ENCODE data around the gene DHRS7. TPM values are rescaled to one million over a fixed set of nuclear protein-coding genes. Genes with fewer than 3 reads are reported as not detected.

Gene DHRS7
- total and polyA plus RNA-seq, 7 donors, result 239 to 743 (median 492) TPM

DNA sequence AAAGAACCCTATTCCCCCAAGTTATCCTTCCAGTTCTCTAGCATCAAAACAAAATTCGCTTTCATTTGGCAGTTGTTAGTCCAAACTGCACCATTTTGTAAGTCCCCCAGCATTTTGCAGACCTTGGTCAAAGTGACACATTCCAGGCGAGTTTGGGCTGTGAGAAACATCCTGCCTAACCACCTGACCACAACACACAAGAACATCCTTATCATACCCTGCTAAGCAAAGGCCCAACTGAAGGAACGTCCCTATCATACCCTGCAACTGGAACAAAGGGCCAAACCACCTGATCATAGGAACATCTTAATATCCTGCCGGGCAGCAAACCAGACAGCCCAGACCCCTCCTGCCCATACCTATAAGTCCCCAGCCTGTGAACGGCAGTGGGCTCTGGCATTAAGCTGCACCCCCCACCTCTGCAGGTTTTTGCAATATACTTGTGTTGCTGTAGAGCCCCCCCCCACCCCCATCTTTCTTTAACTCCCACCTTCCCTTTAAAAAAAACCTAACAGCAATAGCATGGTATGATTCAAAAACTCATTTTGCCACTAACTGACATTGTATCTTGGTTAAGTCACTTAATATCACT is 70.8 kb downstream of the DHRS7 start:
- DNase-seq (no peak), ATAC-seq (peak in 1 of 4 donors; percentile 13)
- Histone ChIP-seq H3K4me1 (peaks cover 39% of the 10 kb centered on the region), H3K9me3 (no peaks in the 10 kb centered on the region), H3K27ac (peak overlapping the region; percentile 97), H3K27me3 (ENCODE audit: insufficient read depth in 3 of 3, low read length in 2 of 3) (no peaks in the 10 kb centered on the region), H3K36me3 (ENCODE audit: insufficient read depth in 1 of 2, low read depth in 1 of 2) (peaks cover 3 to 5% of the 10 kb centered on the region in 2 donors), H3K4me3 (peak overlapping the region; percentile 87)
- WGBS, 3 donors, result 48 to 62% (median 58%) methylated on average over 5 of the region's 5 CpGs
- TF ChIP-seq, protein P1, sequence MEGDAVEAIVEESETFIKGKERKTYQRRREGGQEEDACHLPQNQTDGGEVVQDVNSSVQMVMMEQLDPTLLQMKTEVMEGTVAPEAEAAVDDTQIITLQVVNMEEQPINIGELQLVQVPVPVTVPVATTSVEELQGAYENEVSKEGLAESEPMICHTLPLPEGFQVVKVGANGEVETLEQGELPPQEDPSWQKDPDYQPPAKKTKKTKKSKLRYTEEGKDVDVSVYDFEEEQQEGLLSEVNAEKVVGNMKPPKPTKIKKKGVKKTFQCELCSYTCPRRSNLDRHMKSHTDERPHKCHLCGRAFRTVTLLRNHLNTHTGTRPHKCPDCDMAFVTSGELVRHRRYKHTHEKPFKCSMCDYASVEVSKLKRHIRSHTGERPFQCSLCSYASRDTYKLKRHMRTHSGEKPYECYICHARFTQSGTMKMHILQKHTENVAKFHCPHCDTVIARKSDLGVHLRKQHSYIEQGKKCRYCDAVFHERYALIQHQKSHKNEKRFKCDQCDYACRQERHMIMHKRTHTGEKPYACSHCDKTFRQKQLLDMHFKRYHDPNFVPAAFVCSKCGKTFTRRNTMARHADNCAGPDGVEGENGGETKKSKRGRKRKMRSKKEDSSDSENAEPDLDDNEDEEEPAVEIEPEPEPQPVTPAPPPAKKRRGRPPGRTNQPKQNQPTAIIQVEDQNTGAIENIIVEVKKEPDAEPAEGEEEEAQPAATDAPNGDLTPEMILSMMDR (IDR thresholded peaks at IDR 0.05), result no peak
- intact Hi-C loops (cut with DNase I), result loop anchor here (5.0 to 10.0 kb wide), 4 partner anchors 63 to 153 kb away; partner anchors contain the start of gene PPM1A (in 1 of the 2)

Other genes with a start within 250 kb of the DHRS7 start
- gene LRRC9, start 245.3 kb downstream of the DHRS7 start, total RNA-seq, result under 1 TPM in 2 of 4 donors, not detected in 2; 0.12 to 0.40 TPM
- gene LRRC9, start 245.3 kb downstream of the DHRS7 start, polyA plus RNA-seq, result under 1 TPM in 1 of 3 donors, not detected in 2; under 0.01 TPM
- 10 to 100 TPM; 24.4 to 41.4 (median 38.5) TPM for gene PCNX4, start 73.5 kb downstream of the DHRS7 start, total RNA-seq
- 10 to 100 TPM; 13.0 to 21.6 (median 20.1) TPM for gene PCNX4, start 73.5 kb downstream of the DHRS7 start, polyA plus RNA-seq
- gene PPM1A, start 83.8 kb upstream of the DHRS7 start, total RNA-seq, result 100 to 1,000 TPM; 123 to 154 (median 131) TPM
- gene PPM1A, start 83.8 kb upstream of the DHRS7 start, polyA plus RNA-seq, result 100 to 1,000 TPM in 1 of 3 donors, 10 to 100 TPM in 2; 54.0 to 174 (median 54.2) TPM